DND-41 (cell line): ENCODE measurements around the gene PDZRN3.

Source experiments
- ATAC-seq: fragments of 200-7000 bp; cut with Tn5 transposase; 3 replicates; pipeline ENCODE4 v1.9.1; 2021; ENCODE audit warnings: low read depth; ENCODE audit not compliant: insufficient read depth
- DNase-seq: peaks from one replicate; pipeline ENCODE4 v3.0.0-alpha.2; 2020
- H2AFZ ChIP-seq: 2 replicates; pipeline ENCODE4 v1.6.0; 2012; ENCODE audit warnings: low read depth, low read length
- H3K27ac ChIP-seq: 2 replicates; pipeline ENCODE4 v1.5.1; 2012; ENCODE audit warnings: low read length, inconsistent platforms
- H3K27me3 ChIP-seq: fragments of 200-600 bp; sonication (generic); 2 replicates; pipeline ENCODE4 v1.6.0; 2012; ENCODE audit warnings: low read length, mild to moderate bottlenecking, inconsistent platforms; ENCODE audit not compliant: insufficient read depth, poor library complexity
- H3K36me3 ChIP-seq: 2 replicates; pipeline ENCODE4 v1.5.1; 2012; ENCODE audit warnings: low read length, inconsistent platforms; ENCODE audit not compliant: insufficient read depth
- H3K4me1 ChIP-seq: 2 replicates; pipeline ENCODE4 v1.5.1; 2012; ENCODE audit warnings: mild to moderate bottlenecking, low read length; ENCODE audit not compliant: insufficient read depth
- H3K4me2 ChIP-seq: 2 replicates; pipeline ENCODE4 v1.6.0; 2012; ENCODE audit warnings: mild to moderate bottlenecking, moderate library complexity, low read length, inconsistent platforms; ENCODE audit not compliant: insufficient read depth
- H3K4me3 ChIP-seq, 2 experiments: fragments of 200-600 bp in 1 of 2; shearing (Covaris generic) in 1 of 2; 2 replicates each; pipeline ENCODE4 v1.5.1; 2012 to 2016; ENCODE audit warnings: inconsistent platforms in 2 of 2, low read length in 2 of 2, mild to moderate bottlenecking in 2 of 2, low read depth in 1 of 2, moderate library complexity in 1 of 2
- H3K79me2 ChIP-seq: 2 replicates; pipeline ENCODE4 v1.6.0; 2012; ENCODE audit warnings: low read length, inconsistent platforms; ENCODE audit not compliant: insufficient read depth
- H3K9ac ChIP-seq: 2 replicates; pipeline ENCODE4 v1.6.0; 2012; ENCODE audit warnings: low read depth, mild to moderate bottlenecking, inconsistent platforms, low read length, moderate library complexity
- H3K9me3 ChIP-seq: 2 replicates; pipeline ENCODE4 v1.5.1; 2012; ENCODE audit warnings: low read length, moderate library complexity, mild to moderate bottlenecking, inconsistent platforms; ENCODE audit not compliant: insufficient read depth, severe bottlenecking
- H4K20me1 ChIP-seq: 2 replicates; pipeline ENCODE4 v1.6.0; 2012; ENCODE audit warnings: low read length; ENCODE audit not compliant: insufficient read depth
- EZH2 ChIP-seq: IDR thresholded peaks from 3 replicates; pipeline ENCODE4 v1.6.1; 2012; ENCODE audit warnings: borderline replicate concordance, low read depth, mild to moderate bottlenecking, moderate library complexity, low read length, inconsistent platforms; ENCODE audit not compliant: severe bottlenecking
- TF ChIP-seq, protein P1 (sequence below): IDR thresholded peaks from 2 replicates; pipeline ENCODE4 v1.5.1; 2012; ENCODE audit warnings: borderline replicate concordance, low read length, moderate library complexity, mild to moderate bottlenecking; ENCODE audit not compliant: poor library complexity, severe bottlenecking; ENCODE audit errors: extremely low read depth

Gene PDZRN3

GRCh38 chr3:73394240-73394639 lies 230.5 kb downstream of the PDZRN3 start:
- Histone ChIP-seq H3K4me1 (no peaks in the 10 kb centered on the region), H3K36me3 (no peaks in the 10 kb centered on the region), H2AFZ (no peak overlapping the region), H3K27me3 (peaks cover 4% of the 10 kb centered on the region), H3K9me3 (no peaks in the 10 kb centered on the region), H3K27ac (no peak overlapping the region), H4K20me1 (no peaks in the 10 kb centered on the region), H3K4me2 (no peak overlapping the region), H3K79me2 (no peaks in the 10 kb centered on the region), H3K9ac (no peak overlapping the region), H3K4me3 (no peak overlapping the region)
- TF ChIP-seq EZH2 = no peak
- TF ChIP-seq, protein P1, sequence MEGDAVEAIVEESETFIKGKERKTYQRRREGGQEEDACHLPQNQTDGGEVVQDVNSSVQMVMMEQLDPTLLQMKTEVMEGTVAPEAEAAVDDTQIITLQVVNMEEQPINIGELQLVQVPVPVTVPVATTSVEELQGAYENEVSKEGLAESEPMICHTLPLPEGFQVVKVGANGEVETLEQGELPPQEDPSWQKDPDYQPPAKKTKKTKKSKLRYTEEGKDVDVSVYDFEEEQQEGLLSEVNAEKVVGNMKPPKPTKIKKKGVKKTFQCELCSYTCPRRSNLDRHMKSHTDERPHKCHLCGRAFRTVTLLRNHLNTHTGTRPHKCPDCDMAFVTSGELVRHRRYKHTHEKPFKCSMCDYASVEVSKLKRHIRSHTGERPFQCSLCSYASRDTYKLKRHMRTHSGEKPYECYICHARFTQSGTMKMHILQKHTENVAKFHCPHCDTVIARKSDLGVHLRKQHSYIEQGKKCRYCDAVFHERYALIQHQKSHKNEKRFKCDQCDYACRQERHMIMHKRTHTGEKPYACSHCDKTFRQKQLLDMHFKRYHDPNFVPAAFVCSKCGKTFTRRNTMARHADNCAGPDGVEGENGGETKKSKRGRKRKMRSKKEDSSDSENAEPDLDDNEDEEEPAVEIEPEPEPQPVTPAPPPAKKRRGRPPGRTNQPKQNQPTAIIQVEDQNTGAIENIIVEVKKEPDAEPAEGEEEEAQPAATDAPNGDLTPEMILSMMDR = no peak
- DNase-seq (no peak), ATAC-seq (no peak)

GRCh38 chr3:73393005-73393404 lies 231.7 kb downstream of the PDZRN3 start:
- ATAC-seq (no peak), DNase-seq (no peak)
- H3K4me1 ChIP-seq = no peaks in the 10 kb centered on the region
- H3K27ac ChIP-seq = no peak overlapping the region
- no peak overlapping the region for H3K9ac ChIP-seq
- TF ChIP-seq, protein P1 = no peak
- no peak for TF ChIP-seq EZH2
- H3K9me3 ChIP-seq = no peaks in the 10 kb centered on the region
- H4K20me1 ChIP-seq = no peaks in the 10 kb centered on the region
- no peak overlapping the region for H3K4me2 ChIP-seq
- H2AFZ ChIP-seq = no peak overlapping the region
- no peaks in the 10 kb centered on the region for H3K36me3 ChIP-seq
- H3K27me3 ChIP-seq = peaks cover 4% of the 10 kb centered on the region
- no peaks in the 10 kb centered on the region for H3K79me2 ChIP-seq
- no peak overlapping the region for H3K4me3 ChIP-seq

DNA sequence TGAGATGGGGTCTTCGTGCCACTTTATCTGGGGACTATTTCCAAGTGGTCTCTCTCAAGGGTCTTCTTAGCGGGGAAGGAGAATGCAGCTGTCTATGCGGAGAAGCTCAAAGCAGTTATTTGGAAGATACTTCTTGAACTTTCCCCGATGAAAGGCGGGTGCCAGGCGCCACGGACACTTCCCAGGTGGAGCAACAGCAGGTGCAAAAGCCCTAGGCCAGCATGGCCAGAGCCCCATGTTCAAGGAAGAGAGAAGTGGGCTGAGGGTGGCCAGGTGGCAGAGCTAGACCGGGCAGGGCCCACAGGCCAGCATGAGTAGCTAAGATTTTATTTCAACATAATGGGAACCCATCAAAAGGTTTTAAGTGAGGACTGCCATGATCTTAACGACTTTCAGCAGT lies 232.8 kb downstream of the PDZRN3 start:
- Histone ChIP-seq H3K79me2 (no peaks in the 10 kb centered on the region), H3K36me3 (no peaks in the 10 kb centered on the region), H3K4me1 (no peaks in the 10 kb centered on the region), H3K4me2 (no peak overlapping the region), H3K9me3 (no peaks in the 10 kb centered on the region), H2AFZ (no peak overlapping the region), H3K27ac (no peak overlapping the region), H3K9ac (no peak overlapping the region), H3K4me3 (no peak overlapping the region), H3K27me3 (peaks cover 4% of the 10 kb centered on the region), H4K20me1 (no peaks in the 10 kb centered on the region)
- DNase-seq (no peak), ATAC-seq (no peak)
- no peak for TF ChIP-seq EZH2
- TF ChIP-seq, protein P1 = no peak

- Histone ChIP-seq H3K4me2 (no peak overlapping the region), H3K27ac (no peak overlapping the region), H4K20me1 (no peaks in the 10 kb centered on the region), H2AFZ (no peak overlapping the region), H3K27me3 (no peaks in the 10 kb centered on the region), H3K36me3 (no peaks in the 10 kb centered on the region), H3K79me2 (no peaks in the 10 kb centered on the region), H3K4me1 (no peaks in the 10 kb centered on the region), H3K9ac (no peak overlapping the region), H3K9me3 (no peaks in the 10 kb centered on the region), H3K4me3 (no peak overlapping the region)
- no peak for ATAC-seq
- no peak for DNase-seq
- TF ChIP-seq, protein P1 = no peak
- no peak for TF ChIP-seq EZH2
Observed at GRCh38 chr3:73389928-73390327, 234.8 kb downstream of the PDZRN3 start.
